ENCODE results near the gene KRTAP10-1. TPM values are rescaled to one million over a fixed set of nuclear protein-coding genes. Genes with fewer than 3 reads are reported as not detected.

KRTAP10-1 gene
- total RNA-seq, 6 donors from 2014 or later: not detected

DNA sequence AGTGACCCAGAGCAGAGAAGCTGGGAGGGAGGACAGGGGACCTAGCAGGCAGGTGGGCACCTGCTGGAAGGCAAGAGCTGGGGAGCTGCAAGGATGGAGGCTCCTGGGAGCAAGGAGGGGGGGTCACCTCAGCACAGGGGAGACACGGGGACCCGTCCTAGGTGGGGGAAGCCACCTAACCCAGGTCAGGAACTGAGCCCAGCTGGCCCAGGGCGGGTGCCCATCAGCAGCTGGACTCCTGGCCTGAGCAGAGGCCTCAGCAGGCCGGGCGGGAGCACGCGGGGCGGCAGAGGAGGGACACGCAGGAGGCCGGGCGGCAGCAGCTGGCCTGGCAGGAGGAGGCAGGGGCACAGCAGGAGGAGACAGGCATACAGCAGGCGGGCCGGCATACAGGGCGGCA lies 949 bp downstream of the KRTAP10-1 start:
- ATAC-seq (ENCODE audit: low FRiP score in 2 of 2): peak in 1 of 2 donors; percentile 23

DNA sequence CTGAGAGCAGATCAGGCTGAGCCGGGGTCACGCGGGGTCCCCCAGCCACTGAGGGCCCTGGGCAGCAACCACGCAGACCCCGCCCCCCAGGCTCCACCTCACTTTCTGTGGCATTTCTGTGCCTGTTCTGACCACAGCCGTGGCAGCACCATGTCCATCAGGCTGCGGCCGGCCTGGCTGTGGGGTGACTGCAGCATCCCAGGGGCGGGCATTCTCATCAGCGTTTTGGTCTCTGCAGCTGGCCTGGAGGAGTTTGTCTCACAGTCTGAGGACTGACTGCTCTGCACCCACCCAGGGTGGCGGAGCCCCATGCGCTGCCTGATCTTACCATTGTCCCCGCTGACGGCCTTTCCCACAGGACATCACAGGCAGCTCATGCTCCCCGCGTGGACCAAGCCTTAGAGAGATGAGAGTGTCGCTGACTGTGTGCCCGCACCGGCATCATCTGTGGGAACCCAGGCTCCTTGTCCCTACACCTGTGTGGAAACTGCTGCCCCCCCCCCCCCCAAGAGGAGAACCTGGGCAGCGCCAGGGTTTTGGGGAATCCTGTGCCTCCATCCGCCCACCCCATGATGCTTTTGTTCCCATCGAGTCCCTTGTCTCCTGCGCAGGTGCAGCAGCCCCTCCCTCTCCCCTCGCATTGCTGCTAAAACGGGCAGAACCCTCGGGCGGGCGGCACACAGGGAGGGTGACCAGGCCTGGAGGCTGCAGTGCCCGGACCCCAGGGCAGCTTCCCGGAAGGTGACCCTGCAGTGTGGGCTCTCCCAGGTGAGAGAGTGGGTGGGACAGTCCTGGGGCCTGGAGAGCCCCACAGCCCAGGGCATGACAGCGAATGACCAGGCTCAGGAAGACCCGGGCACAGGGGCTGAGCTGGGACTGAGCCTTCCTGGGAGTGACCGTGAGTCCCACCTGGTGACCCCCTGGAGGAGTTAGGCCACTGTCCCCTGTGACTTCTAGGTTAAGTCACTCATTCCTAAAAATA lies 1.8 kb downstream of the KRTAP10-1 start:
- DNase-seq (peak in 1 of 2 donors; percentile 72), ATAC-seq (ENCODE audit: low FRiP score in 2 of 2) (peak in 1 of 2 donors; percentile 60)
- TF ChIP-seq, protein P1, sequence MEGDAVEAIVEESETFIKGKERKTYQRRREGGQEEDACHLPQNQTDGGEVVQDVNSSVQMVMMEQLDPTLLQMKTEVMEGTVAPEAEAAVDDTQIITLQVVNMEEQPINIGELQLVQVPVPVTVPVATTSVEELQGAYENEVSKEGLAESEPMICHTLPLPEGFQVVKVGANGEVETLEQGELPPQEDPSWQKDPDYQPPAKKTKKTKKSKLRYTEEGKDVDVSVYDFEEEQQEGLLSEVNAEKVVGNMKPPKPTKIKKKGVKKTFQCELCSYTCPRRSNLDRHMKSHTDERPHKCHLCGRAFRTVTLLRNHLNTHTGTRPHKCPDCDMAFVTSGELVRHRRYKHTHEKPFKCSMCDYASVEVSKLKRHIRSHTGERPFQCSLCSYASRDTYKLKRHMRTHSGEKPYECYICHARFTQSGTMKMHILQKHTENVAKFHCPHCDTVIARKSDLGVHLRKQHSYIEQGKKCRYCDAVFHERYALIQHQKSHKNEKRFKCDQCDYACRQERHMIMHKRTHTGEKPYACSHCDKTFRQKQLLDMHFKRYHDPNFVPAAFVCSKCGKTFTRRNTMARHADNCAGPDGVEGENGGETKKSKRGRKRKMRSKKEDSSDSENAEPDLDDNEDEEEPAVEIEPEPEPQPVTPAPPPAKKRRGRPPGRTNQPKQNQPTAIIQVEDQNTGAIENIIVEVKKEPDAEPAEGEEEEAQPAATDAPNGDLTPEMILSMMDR (IDR thresholded peaks at IDR 0.05): no peak
- TF ChIP-seq POLR2AphosphoS5 (IDR thresholded peaks at IDR 0.05) (no peak), EP300 (IDR thresholded peaks at IDR 0.05) (no peak), POLR2A (IDR thresholded peaks at IDR 0.05) (no peak)
- Histone ChIP-seq H3K4me3 (no peak overlapping the region), H3K36me3 (no peaks in the 10 kb centered on the region), H3K27me3 (no peaks in the 10 kb centered on the region), H3K27ac (no peak overlapping the region), H3K4me1 (no peaks in the 10 kb centered on the region), H3K9me3 (peaks cover 0 to 6% (median 0%) of the 10 kb centered on the region in 4 donors)
- WGBS, 2 donors: 92% methylated on average over 15 to 29 of the region's 33 CpGs

More for the DNA sequence above, 949 bp downstream of the KRTAP10-1 start:
- Histone ChIP-seq H3K27me3 (no peaks in the 10 kb centered on the region), H3K4me1 (no peaks in the 10 kb centered on the region), H3K36me3 (no peaks in the 10 kb centered on the region), H3K4me3 (no peak overlapping the region), H3K9me3 (peaks cover 0 to 6% (median 2%) of the 10 kb centered on the region in 4 donors), H3K27ac (no peak overlapping the region)
- 78 to 79% methylated on average over 14 of the region's 14 CpGs for WGBS, 2 donors
- no peak for DNase-seq
- no peak for TF ChIP-seq POLR2AphosphoS5 (IDR thresholded peaks at IDR 0.05)
- TF ChIP-seq EP300 (IDR thresholded peaks at IDR 0.05): no peak
- TF ChIP-seq, protein P1 (IDR thresholded peaks at IDR 0.05): no peak
- TF ChIP-seq POLR2A (IDR thresholded peaks at IDR 0.05): no peak

DNA sequence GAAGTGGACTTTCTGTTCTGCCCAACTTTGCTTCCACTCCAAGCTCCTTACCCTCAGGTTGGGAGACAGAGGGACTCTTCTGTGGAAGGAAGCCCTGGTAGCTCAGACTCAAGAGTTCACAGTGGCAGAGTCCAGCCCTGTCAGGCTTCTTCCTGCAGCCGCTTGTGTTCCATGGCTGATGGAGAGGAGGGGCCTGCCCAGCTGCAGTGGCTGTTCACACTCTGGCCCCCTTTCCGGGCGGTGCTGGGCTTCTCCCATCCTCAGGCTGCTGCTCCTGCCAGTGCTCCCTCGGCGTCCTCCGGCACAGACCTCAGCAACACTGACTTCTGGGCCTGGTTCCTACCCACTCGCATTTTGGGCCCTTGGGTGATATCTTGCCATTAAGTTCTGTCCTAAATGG lies 4.0 kb downstream of the KRTAP10-1 start:
- no peak for DNase-seq
- no peaks in the 10 kb centered on the region for H3K4me1 ChIP-seq
- TF ChIP-seq POLR2A (IDR thresholded peaks at IDR 0.05) (no peak), POLR2AphosphoS5 (IDR thresholded peaks at IDR 0.05) (no peak)
- WGBS, 2 donors: 62 to 73% methylated on average over 7 of the region's 7 CpGs
- H3K27ac ChIP-seq: no peak overlapping the region
- H3K27me3 ChIP-seq: no peaks in the 10 kb centered on the region
- H3K4me3 ChIP-seq: no peak overlapping the region
- no peaks in the 10 kb centered on the region for H3K36me3 ChIP-seq
- H3K9me3 ChIP-seq: no peaks in the 10 kb centered on the region
- no peak for ATAC-seq (ENCODE audit: low FRiP score in 2 of 2)

DNA sequence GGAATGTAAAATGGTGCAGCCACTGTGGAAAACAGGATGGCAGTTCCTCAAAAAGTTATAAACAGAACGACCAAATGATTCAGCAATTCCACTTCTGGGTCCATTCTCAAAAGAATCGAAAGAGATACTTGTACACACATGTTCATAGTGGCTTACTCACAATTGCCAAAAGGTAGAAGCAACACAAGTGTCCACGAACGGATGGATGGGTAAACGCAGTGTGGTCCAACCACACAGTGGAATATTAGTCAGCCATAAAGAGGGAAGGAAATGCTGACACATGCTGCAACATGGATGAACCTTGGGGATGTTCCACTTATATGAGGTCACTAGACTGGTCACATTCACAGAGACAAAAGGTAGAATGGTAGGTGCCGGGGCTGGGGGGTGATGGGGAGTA lies 5.3 kb downstream of the KRTAP10-1 start:
- H3K4me3 ChIP-seq: no peak overlapping the region
- no peaks in the 10 kb centered on the region for H3K4me1 ChIP-seq
- DNase-seq: no peak
- WGBS, 2 donors: 86 to 91% methylated on average over 6 of the region's 6 CpGs
- H3K27me3 ChIP-seq: no peaks in the 10 kb centered on the region
- no peak for ATAC-seq (ENCODE audit: low FRiP score in 2 of 2)
- H3K27ac ChIP-seq: no peak overlapping the region
- no peak for TF ChIP-seq POLR2AphosphoS5 (IDR thresholded peaks at IDR 0.05)
- no peak for TF ChIP-seq POLR2A (IDR thresholded peaks at IDR 0.05)
- no peaks in the 10 kb centered on the region for H3K9me3 ChIP-seq
- H3K36me3 ChIP-seq: no peaks in the 10 kb centered on the region

DNA sequence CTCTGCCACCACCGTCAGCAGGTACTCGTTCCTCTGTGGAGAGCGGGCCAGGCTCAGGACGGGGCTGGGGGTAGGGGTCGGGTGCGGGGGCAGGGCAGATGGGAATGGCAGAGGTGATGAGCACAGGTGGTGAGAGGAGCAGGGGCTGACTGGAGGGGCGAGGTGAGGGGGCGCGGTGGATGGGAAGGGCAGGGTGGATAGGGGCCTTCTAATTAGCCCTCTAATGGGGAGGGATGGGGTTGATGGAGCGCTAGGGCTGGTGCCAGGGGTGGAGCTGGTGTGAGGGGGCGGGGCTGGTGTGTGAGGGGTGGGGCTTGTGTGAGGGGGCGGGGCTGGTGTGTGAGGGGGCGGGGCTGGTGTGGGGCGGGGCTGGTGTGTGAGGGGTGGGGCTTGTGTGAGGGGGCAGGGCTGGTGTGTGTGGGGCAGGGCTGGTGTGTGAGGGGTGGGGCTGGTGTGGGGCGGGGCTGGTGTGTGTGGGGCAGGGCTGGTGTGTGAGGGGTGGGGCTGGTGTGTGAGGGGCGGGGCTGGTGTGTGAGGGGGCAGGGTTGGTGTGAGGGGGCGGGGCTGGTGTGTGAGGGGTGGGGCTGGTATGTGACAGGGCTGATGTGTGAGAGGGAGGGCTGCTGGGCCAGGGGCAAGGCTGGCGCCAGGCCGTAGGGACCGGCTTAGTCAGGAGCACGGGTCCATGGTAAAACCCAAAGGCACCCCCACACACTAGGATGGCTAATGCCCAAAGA lies 5.9 kb downstream of the KRTAP10-1 start:
- H3K27me3 ChIP-seq: no peaks in the 10 kb centered on the region
- no peak overlapping the region for H3K4me3 ChIP-seq
- no peak for TF ChIP-seq POLR2A (IDR thresholded peaks at IDR 0.05)
- TF ChIP-seq, protein P1 (IDR thresholded peaks at IDR 0.05): no peak
- no peak for TF ChIP-seq EP300 (IDR thresholded peaks at IDR 0.05)
- TF ChIP-seq POLR2AphosphoS5 (IDR thresholded peaks at IDR 0.05): no peak
- no peaks in the 10 kb centered on the region for H3K4me1 ChIP-seq
- WGBS, 2 donors: 85 to 92% methylated on average over 13 to 14 of the region's 21 CpGs
- no peaks in the 10 kb centered on the region for H3K36me3 ChIP-seq
- no peak for DNase-seq
- H3K9me3 ChIP-seq: no peaks in the 10 kb centered on the region
- ATAC-seq (ENCODE audit: low FRiP score in 2 of 2): no peak
- H3K27ac ChIP-seq: no peak overlapping the region
